HEK293 (cell line): ENCODE measurements around the gene PTPRG.

Experiments
- CTCF ChIA-PET: fragments of 350-600 bp; formaldehyde crosslinking; extraction: SDS; loops from one replicate; lab custom pipeline; 2021; ENCODE audit warnings: antibody characterized with exemption; lab: Yijun Ruan, JAX
- POLR2A ChIA-PET: fragments of 300-600 bp; formaldehyde crosslinking; extraction: SDS; loops from one replicate; lab custom pipeline; 2020; ENCODE audit warnings: antibody characterized with exemption, inconsistent platforms; lab: Yijun Ruan, JAX
- H3K27ac ChIP-seq: fragments of 200-500 bp; sonication (Bioruptor generic); 2 replicates; pipeline ENCODE4 v1.5.1; 2014; ENCODE audit warnings: low read depth, low read length, control low read depth, inconsistent platforms; ENCODE audit errors: extremely low read depth
- H3K36me3 ChIP-seq, 2 experiments: fragments of 200-500 bp in 1 of 2; sonication (Bioruptor generic) in 1 of 2; 1 replicate in 1 of 2; 2 replicates in 1 of 2; pipeline ENCODE4 v1.5.1; 2014 to 2017; ENCODE audit warnings: inconsistent platforms in 2 of 2, low read length in 2 of 2; ENCODE audit not compliant: control insufficient read depth in 2 of 2, insufficient read depth in 1 of 2
- H3K4me1 ChIP-seq: fragments of 200-500 bp; sonication (Bioruptor generic); 2 replicates; pipeline ENCODE4 v1.5.1; 2014; ENCODE audit warnings: mild to moderate bottlenecking, low read length, inconsistent platforms; ENCODE audit not compliant: control insufficient read depth, insufficient read depth
- H3K4me3 ChIP-seq: 2 replicates; pipeline ENCODE4 v1.5.1; 2011; ENCODE audit warnings: low read depth, mild to moderate bottlenecking, control low read depth, low read length, moderate library complexity
- H3K9me3 ChIP-seq: fragments of 200-500 bp; sonication (Bioruptor generic); 2 replicates; pipeline ENCODE4 v1.5.1; 2014; ENCODE audit warnings: low read depth, low read length, inconsistent platforms; ENCODE audit not compliant: control insufficient read depth, insufficient read depth
- ELK4 ChIP-seq: IDR thresholded peaks from 2 replicates; pipeline ENCODE4 v1.6.1; 2011; ENCODE audit warnings: mild to moderate bottlenecking, low read depth, low read length, borderline replicate concordance
- GLI2 ChIP-seq: fragments of 450-650 bp; formaldehyde crosslinking; IDR thresholded peaks from 2 replicates; pipeline ENCODE4; 2017; ENCODE audit warnings: missing biosample characterization, missing genetic modification characterization, low read depth, borderline replicate concordance
- HOXD13 ChIP-seq: sonication (generic); formaldehyde crosslinking; IDR thresholded peaks from 2 replicates; pipeline ENCODE4 v1.8.0; 2022; ENCODE audit warnings: missing genetic modification reagents, borderline replicate concordance
- REPIN1 ChIP-seq: fragments of 450-650 bp; formaldehyde crosslinking; IDR thresholded peaks from 2 replicates; pipeline ENCODE4 v1.5.1; 2017; ENCODE audit warnings: missing biosample characterization, missing genetic modification characterization, low read depth
- SETDB1 ChIP-seq: IDR thresholded peaks from one replicate; pipeline ENCODE4 v1.6.1; 2017; ENCODE audit warnings: mild to moderate bottlenecking, low read length, moderate library complexity, mixed read lengths; ENCODE audit not compliant: insufficient read length
- ZBTB44 ChIP-seq: fragments of 450-650 bp; IDR thresholded peaks from 2 replicates; pipeline ENCODE4 v1.5.1; 2018; ENCODE audit warnings: missing biosample characterization, mild to moderate bottlenecking, missing genetic modification characterization
- ZFP69B ChIP-seq: fragments of 450-650 bp; formaldehyde crosslinking; IDR thresholded peaks from 2 replicates; pipeline ENCODE4 v1.5.1; 2016; ENCODE audit warnings: missing biosample characterization, missing genetic modification characterization
- ZNF132 ChIP-seq: fragments of 450-650 bp; formaldehyde crosslinking; IDR thresholded peaks from 2 replicates; pipeline ENCODE4 v1.5.1; 2017; ENCODE audit warnings: missing biosample characterization, missing genetic modification characterization, borderline replicate concordance
- ZNF146 ChIP-seq: fragments of 450-650 bp; formaldehyde crosslinking; IDR thresholded peaks from 2 replicates; pipeline ENCODE4 v1.5.1; 2016; ENCODE audit warnings: missing biosample characterization, missing genetic modification characterization
- ZNF19 ChIP-seq: fragments of 450-650 bp; formaldehyde crosslinking; IDR thresholded peaks from 2 replicates; pipeline ENCODE4; 2016; ENCODE audit warnings: missing biosample characterization, missing genetic modification characterization, low read depth
- ZNF341 ChIP-seq: fragments of 450-650 bp; formaldehyde crosslinking; IDR thresholded peaks from 2 replicates; pipeline ENCODE4; 2016; ENCODE audit warnings: low read depth, missing biosample characterization, missing genetic modification characterization
- ZNF391 ChIP-seq: fragments of 450-650 bp; formaldehyde crosslinking; IDR thresholded peaks from 2 replicates; pipeline ENCODE4 v1.5.1; 2016; ENCODE audit warnings: low read depth, missing biosample characterization, missing genetic modification characterization, borderline replicate concordance
- ZNF449 ChIP-seq: fragments of 450-650 bp; formaldehyde crosslinking; IDR thresholded peaks from 2 replicates; pipeline ENCODE4 v1.5.1; 2017; ENCODE audit warnings: missing biosample characterization, mild to moderate bottlenecking, missing genetic modification characterization, moderate library complexity
- ZNF510 ChIP-seq: fragments of 450-650 bp; formaldehyde crosslinking; IDR thresholded peaks from 2 replicates; pipeline ENCODE4 v1.5.1; 2018; ENCODE audit warnings: mild to moderate bottlenecking, missing genetic modification characterization, missing biosample characterization; ENCODE audit not compliant: insufficient replicate concordance
- ZNF513 ChIP-seq: fragments of 450-650 bp; IDR thresholded peaks from 2 replicates; pipeline ENCODE4 v1.5.1; 2018; ENCODE audit warnings: missing biosample characterization, missing genetic modification characterization
- ZNF548 ChIP-seq: fragments of 450-650 bp; formaldehyde crosslinking; IDR thresholded peaks from 2 replicates; pipeline ENCODE4 v1.5.1; 2016; ENCODE audit warnings: missing biosample characterization, missing genetic modification characterization
- ZNF549 ChIP-seq: fragments of 450-650 bp; IDR thresholded peaks from 2 replicates; pipeline ENCODE4 v1.5.1; 2018; ENCODE audit warnings: missing biosample characterization, missing genetic modification characterization, mild to moderate bottlenecking, inconsistent platforms, moderate library complexity
- ZNF664 ChIP-seq: fragments of 450-650 bp; formaldehyde crosslinking; IDR thresholded peaks from 2 replicates; pipeline ENCODE4 v1.5.1; 2016; ENCODE audit warnings: missing biosample characterization, missing genetic modification characterization
- ZNF707 ChIP-seq: fragments of 450-650 bp; formaldehyde crosslinking; IDR thresholded peaks from 2 replicates; pipeline ENCODE4 v1.5.1; 2016; ENCODE audit warnings: missing biosample characterization, missing genetic modification characterization
- ZSCAN18 ChIP-seq: fragments of 450-650 bp; formaldehyde crosslinking; IDR thresholded peaks from 2 replicates; pipeline ENCODE4 v1.5.1; 2016; ENCODE audit warnings: missing biosample characterization, missing genetic modification characterization

The PTPRG gene

GRCh38 chr3:62027241-62027640, 465.9 kb downstream of the PTPRG start:
- no peaks in the 10 kb centered on the region for H3K4me1 ChIP-seq
- CTCF ChIA-PET = interaction anchor here (0.8 kb wide), 1 partner anchor 25 kb away, joined by 3 read pairs; no protein-coding TSS in a partner anchor
- H3K9me3 ChIP-seq = no peaks in the 10 kb centered on the region
- H3K36me3 ChIP-seq = no peaks in the 10 kb centered on the region
- H3K27ac ChIP-seq = no peak overlapping the region
- POLR2A ChIA-PET = no interaction called here
- no peak overlapping the region for H3K4me3 ChIP-seq
- no peak for TF ChIP-seq SETDB1
- no peak for TF ChIP-seq ZNF513 (tag by site-specific recombination)
- TF ChIP-seq ZNF664 (tag by site-specific recombination) = no peak

GRCh38 chr3:62027796-62028195, 466.4 kb downstream of the PTPRG start:
- Histone ChIP-seq H3K9me3 (no peaks in the 10 kb centered on the region), H3K4me1 (no peaks in the 10 kb centered on the region), H3K4me3 (no peak overlapping the region), H3K27ac (no peak overlapping the region), H3K36me3 (no peaks in the 10 kb centered on the region)
- TF ChIP-seq REPIN1 (no peak), ZNF146 (tag by site-specific recombination) (no peak), ZFP69B (tag by site-specific recombination) (no peak), ZSCAN18 (tag by site-specific recombination) (no peak), ZNF391 (tag by site-specific recombination) (no peak), HOXD13 (CRISPR knock-in tag) (no peak), GLI2 (tag by site-specific recombination) (no peak), ZNF510 (no peak), ZNF19 (tag by site-specific recombination) (no peak), ZNF707 (tag by site-specific recombination) (no peak), ZNF341 (tag by site-specific recombination) (no peak), ZNF132 (no peak)
- ChIA-PET CTCF (interaction anchor here (0.8 kb wide), 1 partner anchor 25 kb away, joined by 3 read pairs; no protein-coding TSS in a partner anchor), POLR2A (no interaction called here)

- Histone ChIP-seq H3K9me3 (no peaks in the 10 kb centered on the region), H3K4me3 (no peak overlapping the region)
- POLR2A ChIA-PET = no interaction called here
- CTCF ChIA-PET = no interaction called here
- TF ChIP-seq ZNF549 (tag by site-specific recombination) (no peak), ZNF510 (no peak), ZBTB44 (no peak), ELK4 (no peak), ZNF449 (tag by site-specific recombination) (no peak), ZNF548 (no peak)
- TF ChIP-seq, all 188 proteins: peak for 0
- H3K36me3 ChIP-seq = no peaks in the 10 kb centered on the region
- no peak overlapping the region for H3K27ac ChIP-seq
- no peaks in the 10 kb centered on the region for H3K4me1 ChIP-seq
These were observed 466.9 kb downstream of the PTPRG start for GRCh38 chr3:62028236-62028635.
